GM21786 (cell line): ENCODE data around the gene NR4A2.

Experiments
- ATAC-seq: cut with Tn5 transposase; IDR thresholded peaks from one replicate; pipeline ENCODE4 v1.9.1; 2021; ENCODE audit not compliant: unreplicated experiment

The NR4A2 gene

DNA sequence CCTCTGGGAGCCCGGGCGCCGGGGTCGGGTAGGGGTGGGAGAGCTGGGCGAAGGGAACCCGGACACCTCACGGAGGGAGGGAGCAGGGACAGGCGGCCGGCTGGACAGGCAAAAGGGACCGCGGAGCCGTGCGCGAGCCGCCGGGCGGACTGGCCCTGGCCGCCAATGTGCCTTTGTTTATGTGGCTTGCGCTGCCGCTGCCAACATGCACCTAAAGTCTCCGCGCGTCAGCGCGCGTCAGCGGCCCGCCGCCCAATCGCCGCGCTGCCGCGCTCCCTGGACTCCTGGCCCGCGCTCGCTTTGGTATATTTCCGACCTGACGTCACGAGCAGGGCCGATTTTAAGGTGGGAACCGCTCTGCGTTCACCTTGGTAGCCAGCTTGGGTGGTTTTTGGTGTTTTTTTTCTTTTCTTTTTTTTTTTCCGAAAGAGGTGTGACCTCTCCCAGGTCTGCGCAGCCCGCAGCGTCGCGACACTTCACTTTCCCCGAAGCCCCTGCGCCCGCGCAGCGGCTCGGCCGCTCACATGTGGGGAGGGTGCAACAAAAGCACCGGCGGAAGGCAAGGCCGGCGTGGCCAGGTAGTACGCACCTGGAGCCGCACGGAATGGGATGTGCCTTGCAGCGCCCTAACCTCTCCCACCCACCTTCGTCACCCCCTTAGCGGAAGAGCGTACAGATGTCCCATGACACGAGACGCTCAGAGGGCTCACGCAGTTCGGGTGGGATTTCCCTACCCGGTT, at the start of gene NR4A2:
NR4A2 (minus strand) TSS at position 188 of the 740 bp plus-strand sequence. CDS start 2,535 bp downstream, outside the sequence.
- ATAC-seq: peak; percentile 59

DNA sequence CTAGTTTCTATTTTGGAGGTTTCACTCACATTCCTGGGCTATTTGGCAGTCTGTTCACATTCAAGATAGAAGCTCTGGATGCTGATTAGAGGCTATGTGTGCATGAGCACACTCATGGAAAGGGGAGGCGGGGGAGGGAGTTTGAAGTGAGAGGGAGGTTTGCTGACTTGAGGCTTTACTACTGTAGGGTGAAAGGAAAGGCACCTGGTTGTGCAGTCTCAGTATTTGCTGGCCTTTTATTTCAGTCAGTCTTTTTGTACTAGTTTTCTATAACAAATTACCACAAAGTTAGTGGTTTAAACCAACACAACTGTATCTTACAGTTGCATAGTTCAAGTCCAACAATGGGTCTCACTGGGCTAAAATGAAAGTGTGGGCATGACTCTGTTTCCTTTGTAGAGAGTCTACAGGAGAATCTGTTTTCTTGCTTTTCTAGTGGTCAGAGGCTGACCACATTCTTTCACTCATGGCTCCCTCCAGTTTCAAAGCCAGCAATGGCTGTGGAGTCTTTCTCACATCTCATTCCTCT, 47.7 kb upstream of the NR4A2 start:
- peak; percentile 91 for ATAC-seq

DNA sequence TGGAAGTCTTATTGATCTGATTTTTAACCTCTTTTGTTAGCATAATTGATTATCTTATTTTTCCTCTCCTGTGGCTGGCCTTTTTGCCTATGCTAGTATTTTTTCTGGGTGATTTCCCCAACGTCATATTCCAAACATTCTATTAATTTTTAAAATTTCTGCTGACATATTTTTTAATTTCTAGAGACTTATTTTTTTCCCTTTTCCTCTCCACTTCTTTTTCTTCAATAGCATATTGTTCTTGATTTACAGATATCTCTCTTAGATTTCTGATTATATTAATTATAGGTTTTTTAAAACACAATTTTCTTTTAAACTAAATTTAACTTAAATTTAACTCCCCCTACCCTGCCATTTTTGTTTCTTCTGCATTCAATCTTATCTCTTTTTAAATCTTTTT, 47.2 kb upstream of the NR4A2 start:
- ATAC-seq: no peak

DNA sequence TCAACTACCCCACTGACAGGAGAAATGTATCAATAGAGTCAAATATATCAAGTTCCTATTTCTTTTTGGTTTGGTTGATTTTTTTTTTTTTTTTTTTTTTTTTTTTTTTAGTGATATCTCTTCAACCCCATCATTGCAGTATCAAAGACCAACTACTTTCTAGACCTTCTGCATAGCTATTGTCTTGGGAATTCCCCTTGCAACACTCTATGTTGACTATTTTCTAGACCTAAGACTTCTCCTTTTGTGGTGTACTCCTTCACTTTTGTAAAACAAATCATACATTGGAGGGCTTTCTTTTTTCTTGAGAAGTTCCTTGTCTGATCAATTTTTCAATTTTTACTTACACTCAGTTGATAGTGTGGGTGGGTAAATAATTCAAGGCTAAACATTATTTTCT, 46.5 kb upstream of the NR4A2 start:
- ATAC-seq: peak; percentile 49

DNA sequence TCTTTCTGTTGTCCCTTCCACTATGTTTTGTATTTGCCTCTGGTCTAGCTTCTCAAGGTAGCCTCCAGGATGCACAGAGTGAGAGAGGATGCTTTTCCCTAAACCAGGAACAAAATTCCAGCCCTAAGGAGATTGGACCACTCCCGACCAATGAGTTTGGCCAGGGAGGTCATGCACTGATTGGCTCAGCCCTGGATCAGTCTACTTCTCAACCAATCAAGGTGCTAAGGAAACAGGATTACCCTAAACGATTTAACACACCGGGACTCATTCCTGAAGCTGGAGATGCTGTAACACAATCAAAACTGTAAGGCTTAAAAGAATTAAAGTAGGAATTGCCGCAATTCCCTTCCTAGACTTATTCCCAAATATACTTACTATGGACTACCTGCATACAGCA, 34.2 kb upstream of the NR4A2 start:
- ATAC-seq: no peak

DNA sequence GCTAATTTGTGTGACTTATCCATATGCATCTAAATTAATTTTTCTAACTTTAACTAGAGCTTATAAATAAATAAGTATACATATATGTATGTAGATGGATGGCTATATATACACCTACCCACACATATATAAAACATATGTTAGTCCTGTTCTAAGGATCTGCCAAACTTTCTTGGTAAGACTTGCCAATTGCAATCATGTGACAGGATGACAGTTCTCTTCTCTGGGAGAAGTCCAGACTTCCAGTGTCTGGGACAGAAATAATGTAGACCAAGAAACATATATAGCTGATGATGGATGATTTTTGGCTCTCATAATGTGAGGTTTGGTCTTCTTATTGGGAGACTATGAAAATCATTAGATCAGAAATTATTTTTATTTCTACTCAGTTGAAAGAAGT, 30.6 kb upstream of the NR4A2 start:
- ATAC-seq: no peak

DNA sequence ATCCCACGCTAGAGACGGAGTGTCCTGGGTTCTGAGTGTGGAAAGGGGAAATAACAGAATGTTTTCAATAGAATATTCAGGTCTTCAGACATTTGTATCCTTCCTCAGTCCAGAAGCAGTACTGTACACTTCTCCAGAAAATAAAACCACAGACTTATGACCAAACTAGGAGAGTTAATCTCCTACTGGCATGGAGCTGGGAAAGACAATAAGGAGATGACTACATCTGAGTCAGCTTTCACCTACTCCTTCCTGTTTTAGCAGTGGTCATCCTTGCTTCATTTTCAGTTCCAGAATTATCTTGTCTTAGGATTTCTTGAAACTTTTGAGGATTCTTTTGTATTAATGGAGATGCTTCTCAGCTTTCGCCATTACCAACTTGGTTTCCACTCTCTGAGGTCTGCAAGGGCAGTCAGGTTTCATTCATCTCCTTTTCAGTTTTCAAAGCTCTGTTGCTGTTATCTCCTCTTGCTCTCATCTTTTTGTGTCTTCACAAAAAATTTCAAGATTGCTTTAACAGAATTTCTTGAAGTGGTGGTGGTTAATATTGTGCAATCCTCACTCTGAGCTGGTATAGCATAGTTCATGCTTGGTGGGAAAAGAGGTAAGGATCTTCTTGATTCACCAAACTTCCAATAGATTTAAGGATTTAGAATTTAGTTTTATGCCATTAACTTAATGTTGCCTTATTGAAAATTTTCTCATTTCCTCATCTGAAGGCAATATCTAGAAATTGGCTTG, 23.7 kb upstream of the NR4A2 start:
- ATAC-seq: no peak

DNA sequence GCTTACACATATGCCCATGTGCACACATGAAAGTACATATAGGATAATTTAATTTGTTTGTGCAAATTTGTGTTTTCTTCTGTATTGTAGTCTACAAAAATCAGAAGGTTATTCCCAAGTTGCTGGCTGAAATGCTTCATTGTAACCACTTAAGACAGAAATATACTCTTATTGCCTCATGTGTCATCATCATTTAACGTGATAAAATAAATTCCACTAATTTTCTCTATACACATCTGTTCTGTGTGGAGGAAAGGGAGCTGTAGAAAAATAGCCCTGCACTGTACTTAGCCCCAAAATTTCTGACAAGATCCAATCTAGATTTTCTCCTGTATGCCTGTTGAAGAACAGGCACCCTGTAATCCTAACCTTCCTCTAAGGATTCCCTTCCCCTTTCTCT, 20.4 kb upstream of the NR4A2 start:
- no peak for ATAC-seq

DNA sequence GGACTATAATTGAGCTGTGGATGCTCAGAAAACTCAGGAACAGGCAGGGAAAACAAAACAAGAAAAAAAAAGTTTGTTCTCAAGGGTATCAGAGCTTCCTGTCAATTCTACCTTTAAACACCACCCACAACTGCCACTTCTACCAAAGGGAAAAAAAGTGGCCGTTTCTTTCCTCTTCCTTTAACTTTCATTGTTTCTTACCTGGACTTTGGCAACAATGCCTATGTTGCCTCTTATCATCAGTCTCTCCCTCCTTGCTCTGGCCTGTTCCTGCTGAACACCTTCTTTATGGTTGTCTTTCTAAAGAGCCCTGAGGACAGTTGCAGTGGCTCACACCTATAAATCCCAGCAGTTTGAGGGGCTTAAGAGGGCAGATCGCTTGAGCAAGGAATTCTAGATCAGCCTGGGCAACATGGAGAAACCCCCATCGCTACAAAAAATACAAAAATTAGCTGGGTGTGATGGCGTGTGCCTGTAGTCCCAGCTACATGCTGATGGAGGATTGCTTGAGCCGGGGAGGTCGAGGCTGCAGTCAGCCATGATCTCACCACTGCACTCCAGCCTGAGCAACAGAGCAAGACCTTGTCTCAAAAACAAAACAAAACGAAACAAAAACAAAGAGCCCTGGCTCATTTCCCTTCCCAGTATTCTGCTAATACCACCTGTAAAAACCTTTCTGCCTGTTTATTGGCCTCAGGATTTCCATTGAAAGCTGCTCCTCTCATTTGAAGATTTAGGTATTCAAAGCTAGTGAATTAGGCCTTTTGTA, 18.0 kb upstream of the NR4A2 start:
- ATAC-seq: no peak

DNA sequence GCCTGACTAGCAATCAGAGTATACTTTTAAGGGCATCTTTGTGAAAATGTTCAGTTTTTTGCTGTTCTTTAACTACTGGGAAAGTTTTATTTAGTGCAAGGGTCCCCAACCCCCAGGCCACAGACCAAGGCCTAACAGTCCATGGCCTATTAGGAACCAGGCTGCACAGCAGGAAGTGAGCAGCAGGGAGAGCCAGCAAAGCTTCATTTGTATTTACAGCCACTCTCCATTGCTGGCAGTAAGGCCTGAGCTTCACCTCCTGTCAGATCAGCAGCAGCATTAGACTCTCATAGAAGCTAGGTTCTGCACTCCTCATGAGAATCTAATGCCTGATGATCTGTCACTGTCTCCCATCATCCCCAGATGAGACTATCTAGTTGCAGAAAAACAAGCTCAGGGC, 17.1 kb upstream of the NR4A2 start:
- ATAC-seq: peak; percentile 45

DNA sequence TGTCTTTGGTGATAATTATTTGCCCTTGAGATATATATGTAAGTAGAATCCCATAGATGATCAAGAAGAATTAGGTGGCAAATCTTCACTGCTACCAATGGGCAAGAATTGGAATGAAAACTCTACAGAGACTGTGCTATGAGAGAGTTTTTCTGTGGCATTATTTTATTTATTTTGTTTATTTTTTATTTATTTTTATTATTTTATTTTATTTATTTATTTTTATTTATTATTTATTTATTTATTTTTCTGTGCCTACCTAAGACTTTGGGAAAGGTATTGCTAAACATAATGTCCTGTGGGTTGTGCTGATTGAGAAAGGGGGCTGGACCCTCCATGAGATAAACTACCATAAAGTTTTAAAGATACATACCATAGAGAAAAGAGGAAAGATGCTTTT, 16.6 kb upstream of the NR4A2 start:
- no peak for ATAC-seq

DNA sequence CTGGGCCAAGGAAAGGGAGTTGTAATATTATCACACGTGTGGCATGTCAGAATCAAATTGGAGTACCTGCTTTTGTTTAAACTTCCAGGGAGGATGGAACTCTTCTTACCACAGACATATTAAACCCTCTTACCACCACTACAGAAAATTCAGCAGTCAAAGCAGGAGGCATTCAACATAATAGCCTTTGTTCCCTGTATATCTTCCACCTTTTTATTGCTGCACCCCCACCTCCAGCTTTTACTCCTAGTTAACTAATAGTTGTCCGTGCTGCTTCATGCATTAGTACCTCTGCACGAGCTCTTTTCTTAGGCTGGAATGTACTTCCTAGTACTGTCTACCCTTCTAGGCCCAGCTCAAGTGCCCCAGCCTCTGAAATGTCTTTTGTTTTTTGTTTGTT, 14.9 kb upstream of the NR4A2 start:
- no peak for ATAC-seq

DNA sequence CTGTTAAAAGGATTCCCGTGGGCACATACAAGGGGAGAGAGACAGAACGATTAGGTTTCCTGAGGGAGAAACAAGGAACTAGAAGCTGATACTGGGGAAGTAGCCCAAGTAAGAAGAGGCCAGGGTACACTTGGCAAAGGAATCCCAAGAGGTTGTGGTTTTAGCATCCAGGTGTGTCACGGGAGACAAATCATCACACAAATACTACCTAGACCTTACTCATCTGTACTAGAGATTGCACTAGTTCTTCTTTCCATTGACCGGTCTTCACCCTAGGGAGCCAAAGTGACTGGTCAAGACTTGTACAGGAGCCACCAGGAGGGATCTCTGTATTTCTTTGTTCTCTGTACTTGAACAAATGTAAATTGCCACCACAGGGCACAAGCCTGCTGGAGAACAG, 14.2 kb upstream of the NR4A2 start:
- ATAC-seq: no peak

DNA sequence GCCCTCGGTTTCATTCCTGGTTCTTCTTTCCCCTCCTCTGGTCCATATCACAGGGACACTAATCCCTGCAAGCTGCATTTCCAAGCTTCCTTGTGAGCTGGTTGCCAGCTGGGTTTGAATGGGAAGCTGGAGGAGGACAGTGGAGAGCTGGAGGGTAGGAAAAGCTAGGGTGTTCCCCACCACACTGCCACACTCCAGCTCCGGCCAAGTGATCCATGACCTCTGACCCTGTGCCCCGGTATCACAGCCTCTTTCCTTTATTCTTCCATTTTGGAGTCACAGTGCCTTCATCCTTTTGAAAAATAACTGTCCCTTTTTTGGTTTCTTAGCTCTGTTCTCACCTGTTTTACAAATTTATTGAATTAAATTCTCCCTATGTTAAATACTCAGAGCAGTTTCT, 13.1 kb upstream of the NR4A2 start:
- ATAC-seq: no peak

DNA sequence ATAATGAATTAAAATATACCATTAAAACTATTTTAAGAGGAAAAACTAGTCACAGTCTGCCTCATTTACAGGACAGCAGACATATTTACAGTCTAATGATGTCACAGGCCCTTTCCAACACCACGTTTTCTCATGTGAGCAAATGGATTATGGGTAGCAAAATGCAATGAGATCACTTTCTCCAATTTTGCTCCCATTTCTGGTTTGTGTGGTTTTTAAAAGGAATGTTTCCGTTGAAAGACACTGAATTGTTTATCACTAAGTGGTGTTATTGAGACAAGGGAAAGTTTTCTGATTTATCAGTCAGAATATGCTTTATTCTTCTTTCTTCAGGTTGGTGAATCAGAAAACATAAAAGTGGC, 11.4 kb upstream of the NR4A2 start:
- no peak for ATAC-seq

DNA sequence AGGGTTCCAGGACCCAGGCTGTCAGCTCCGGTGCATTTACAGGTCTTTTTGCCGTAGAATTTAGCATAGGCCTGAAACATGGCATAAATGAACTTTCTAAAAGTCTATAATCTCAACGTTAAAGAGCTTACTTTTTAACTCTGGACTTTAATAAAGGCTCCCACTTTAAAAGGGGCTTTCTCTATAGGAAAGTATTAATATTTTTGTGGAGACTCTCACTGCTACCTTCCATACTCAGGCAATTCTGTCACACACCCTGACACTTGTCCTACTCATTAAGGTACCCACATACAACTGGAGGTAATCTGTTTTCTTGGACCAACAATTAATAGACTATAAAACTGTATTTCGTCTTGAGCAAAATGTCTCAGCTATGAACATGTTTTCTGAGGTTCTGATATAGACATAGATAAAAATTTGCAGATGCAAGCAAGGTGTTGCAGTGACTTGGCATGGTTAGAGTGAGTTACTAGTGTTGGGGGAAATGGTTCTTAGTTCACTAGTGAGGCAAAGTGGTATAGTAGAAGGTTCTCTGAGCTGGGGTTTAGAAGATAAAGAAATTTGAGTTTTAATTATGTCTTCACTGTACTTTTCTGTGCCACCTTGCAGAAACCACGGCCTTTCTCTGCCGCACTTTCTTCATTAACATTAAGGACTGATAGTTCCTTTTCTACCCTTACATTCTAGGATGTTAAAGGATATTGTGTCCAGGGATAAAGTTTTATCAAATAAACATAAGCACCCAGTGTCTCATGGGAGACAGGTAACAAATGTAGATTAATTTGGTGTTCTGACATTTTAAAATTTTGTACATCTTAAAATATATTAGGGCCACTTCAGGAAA, 10.8 kb upstream of the NR4A2 start:
- ATAC-seq: no peak

DNA sequence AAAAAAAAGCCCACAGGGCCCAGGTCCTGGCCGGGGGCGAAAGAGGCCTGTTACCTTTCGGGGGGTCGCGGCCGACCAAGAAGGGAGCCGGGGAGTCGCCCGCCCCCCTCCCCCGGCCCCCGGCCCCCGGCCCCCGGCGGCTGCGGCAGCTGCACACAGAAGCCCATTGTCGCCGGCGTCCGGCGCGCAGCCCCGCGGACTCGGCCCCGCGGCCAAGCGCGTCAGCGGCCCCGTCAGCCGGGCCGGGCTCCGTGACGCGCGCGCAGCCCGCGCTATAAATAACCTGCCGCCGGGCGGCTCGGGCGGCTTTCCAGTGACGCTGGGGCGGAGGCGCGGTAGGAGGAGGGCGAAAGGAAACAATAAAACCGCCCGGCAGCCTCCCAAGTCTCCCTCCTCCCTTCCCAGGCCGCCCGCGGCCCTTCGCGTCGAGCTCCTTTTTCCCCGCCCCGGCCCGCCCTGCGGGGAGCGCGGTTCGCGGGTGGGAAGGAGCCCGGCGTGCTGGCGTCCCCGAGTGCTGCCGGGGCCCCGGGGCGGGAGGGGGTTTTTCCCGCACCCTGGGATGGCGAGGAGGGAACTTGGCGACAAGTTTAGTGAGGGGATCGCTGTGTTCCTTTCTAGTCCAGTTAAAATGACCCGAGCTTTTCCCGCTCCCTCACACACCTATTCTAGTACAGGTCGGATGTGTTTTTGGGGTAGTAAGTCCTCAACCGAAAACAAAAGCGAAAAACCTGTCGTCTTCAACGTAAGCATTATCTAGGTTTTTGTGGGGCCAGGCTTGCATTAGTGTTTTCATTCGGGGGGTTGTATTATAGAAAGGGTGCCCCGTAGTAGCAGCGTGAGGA, 10.0 kb upstream of the NR4A2 start:
- peak; percentile 41 for ATAC-seq

DNA sequence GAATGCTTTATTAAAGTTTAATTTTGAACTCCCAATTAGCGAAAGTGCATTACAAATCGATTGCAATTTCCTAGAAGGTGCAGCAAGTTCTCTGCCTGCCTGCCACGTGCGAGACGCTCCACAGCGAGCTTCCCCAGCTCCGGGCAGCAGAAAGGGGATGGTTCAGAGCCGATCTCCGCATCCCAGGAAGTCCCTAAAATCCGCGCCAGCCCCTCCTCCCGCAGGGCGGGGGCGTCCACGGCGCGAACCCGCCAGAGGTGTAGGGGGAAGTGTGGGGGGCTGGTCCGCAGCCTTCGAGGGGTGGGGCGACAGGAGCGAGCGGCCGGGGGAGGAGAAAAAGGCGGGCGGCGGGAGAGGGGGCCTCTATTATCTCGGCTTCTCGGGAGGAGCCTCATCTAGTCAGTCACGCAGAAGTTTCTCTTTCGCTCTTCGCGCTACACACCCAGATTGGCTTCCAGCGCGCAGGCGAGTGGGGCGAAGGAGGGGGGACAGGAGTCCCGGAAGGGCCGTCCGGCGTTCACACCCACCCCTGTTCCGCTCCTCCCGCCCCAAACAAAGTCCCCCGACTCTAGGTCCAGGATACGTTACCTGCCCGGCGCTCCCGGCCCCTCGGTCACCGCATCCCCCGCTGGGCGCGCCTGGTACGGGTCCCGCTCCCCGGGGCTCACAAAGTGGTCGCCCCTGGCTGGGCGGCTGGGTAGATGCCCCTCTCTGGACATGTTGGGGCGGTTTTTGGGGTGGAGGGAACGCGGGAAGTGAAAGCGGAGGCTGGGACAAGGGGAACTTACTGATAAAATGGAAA, 9.1 kb upstream of the NR4A2 start:
- ATAC-seq: peak; percentile 79

DNA sequence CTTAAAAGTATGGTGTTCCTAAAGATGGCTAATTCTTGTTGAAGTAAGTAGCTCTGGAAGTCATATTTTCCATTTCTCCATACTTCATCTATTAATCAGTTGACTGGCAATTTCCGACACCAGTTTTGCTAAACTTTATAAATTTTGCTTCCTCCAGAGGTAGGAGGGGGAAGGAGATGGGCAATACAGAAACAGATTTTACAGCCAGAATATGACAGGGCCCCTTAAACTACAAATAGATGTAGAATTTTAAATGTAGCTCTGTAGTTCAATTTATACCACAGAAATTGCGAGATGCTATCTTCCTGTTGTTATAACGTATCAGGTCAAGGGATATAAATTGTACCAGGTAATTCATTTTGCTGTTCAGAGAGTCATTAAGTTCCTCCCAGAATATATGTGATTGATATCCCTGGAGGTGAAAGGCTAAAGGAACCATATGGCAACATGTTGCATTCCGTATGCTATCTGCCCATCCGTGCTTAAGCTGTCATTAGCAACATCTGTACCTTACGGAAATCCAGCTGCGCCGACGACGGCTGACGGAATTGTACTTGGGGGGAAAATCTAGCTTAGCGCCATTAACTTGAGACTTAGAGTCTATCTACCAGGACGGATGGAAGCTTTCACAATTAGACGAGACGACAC, 8.4 kb upstream of the NR4A2 start:
- peak; percentile 10 for ATAC-seq
